ENCODE results near the gene DUSP11.
"Not testable (repeated sequence)": the region's sequence is repeated elsewhere in the genome, so short reads cannot be mapped to it uniquely, and the experiment has no call there.

The DUSP11 gene

DNA sequence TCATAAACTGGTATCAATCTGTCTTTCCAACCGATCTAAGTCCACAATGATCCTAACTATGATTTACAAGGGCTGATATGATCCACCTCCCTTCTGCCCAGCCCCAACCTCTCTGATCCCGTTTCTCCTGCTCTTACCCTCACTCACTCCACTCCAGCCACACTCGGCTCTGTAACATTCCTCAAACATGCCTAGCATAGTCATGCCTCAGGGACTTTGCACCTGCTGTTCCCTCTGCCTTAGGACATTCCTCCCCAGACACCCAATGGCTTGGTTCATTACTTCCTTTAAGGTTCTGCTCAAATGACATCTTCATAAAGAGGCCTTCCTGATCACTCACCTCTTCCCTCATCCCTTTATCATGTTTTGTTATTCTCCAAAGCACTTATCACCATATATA lies 9.2 kb downstream of the DUSP11 start:
- no peak overlapping the region for H3K27ac ChIP-seq
- no peak for TF ChIP-seq ZFX (IDR thresholded peaks at IDR 0.05; ENCODE audit: borderline replicate concordance)
- TF ChIP-seq, protein P1, sequence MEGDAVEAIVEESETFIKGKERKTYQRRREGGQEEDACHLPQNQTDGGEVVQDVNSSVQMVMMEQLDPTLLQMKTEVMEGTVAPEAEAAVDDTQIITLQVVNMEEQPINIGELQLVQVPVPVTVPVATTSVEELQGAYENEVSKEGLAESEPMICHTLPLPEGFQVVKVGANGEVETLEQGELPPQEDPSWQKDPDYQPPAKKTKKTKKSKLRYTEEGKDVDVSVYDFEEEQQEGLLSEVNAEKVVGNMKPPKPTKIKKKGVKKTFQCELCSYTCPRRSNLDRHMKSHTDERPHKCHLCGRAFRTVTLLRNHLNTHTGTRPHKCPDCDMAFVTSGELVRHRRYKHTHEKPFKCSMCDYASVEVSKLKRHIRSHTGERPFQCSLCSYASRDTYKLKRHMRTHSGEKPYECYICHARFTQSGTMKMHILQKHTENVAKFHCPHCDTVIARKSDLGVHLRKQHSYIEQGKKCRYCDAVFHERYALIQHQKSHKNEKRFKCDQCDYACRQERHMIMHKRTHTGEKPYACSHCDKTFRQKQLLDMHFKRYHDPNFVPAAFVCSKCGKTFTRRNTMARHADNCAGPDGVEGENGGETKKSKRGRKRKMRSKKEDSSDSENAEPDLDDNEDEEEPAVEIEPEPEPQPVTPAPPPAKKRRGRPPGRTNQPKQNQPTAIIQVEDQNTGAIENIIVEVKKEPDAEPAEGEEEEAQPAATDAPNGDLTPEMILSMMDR (IDR thresholded peaks at IDR 0.05) = no peak

DNA sequence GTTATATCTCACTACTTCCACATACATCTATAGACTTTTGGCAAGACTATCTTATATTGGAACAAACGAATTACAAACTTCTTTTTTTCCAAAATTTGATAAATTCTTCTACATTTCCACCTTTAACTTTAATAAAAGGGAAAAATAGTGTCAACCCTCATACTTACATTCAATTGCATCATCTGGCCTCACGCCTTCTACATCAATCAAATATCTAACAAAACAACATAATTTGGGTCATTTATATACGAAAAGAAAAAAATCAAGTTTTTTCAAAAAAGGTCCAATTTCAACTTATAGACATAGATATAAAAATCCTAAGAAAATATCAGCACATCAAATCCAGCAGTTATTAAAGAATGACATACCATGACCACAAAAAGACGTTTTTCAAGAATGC lies 12.9 kb downstream of the DUSP11 start:
- no peak overlapping the region for H3K27ac ChIP-seq
- TF ChIP-seq ZFX (IDR thresholded peaks at IDR 0.05; ENCODE audit: borderline replicate concordance) = no peak
- TF ChIP-seq, protein P1 (IDR thresholded peaks at IDR 0.05) = no peak

DNA sequence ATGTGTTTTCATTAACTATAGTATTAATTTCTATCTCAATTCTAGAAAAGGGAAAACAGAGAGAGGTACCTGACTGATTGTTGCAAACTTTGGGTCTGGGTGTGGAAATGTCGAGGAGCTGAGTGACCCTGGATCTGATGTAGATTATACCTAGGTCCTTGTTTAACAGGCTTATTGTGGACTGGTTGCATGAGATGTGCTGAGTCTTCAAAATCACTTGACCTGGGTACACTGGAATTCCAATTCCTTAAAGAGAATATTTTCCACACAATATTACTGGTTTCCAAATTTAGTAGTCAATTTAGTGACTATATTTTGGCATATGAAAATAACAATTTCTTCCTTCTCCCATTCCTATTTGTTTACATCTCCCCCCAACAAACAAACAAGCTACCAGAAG lies 13.6 kb downstream of the DUSP11 start:
- no peak overlapping the region for H3K27ac ChIP-seq
- no peak for TF ChIP-seq ZFX (IDR thresholded peaks at IDR 0.05; ENCODE audit: borderline replicate concordance)
- TF ChIP-seq, protein P1 (IDR thresholded peaks at IDR 0.05) = no peak

DNA sequence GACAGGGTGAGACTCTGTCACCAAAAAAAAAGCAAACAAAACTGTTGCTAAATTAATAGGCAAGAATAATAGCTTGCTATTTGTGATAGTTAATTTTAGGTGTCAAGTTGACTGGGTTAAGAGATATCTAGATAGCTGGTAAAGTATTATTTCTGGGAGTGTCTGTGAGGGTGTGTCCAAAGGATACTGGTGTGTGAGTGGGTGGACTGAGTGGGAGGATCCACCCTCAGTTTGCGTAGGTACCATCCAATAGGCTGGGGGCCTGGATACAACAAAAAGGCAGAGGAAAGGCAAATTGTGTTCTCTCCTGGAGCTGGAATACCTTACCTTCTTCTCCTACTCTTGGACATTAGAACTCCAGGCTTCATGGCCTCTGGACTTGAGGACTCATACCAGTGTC lies 15.0 kb downstream of the DUSP11 start:
- H3K27ac ChIP-seq = no peak overlapping the region
- TF ChIP-seq, protein P1 (IDR thresholded peaks at IDR 0.05) = no peak

DNA sequence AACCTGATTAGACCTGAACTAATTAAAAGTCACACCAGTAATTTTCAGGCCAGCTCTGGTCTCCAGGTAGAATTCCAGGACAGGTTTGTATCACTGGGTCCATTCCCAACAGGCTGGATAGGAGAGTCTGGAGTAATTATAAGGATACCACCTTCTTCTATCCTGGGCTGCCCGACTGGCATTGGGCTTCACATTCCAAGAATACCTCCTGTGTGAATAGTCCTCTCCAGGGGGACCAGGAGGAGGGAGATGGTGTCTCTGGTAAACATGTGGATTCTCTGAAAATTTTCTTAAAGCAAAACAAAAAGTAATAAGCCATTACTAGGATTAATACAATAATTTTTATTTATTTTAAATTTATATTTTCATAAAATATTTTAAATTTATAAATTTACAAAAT lies 17.3 kb downstream of the DUSP11 start:
- TF ChIP-seq ZFX (IDR thresholded peaks at IDR 0.05; ENCODE audit: borderline replicate concordance) = no peak
- TF ChIP-seq, protein P1 (IDR thresholded peaks at IDR 0.05) = no peak
- no peak overlapping the region for H3K27ac ChIP-seq

DNA sequence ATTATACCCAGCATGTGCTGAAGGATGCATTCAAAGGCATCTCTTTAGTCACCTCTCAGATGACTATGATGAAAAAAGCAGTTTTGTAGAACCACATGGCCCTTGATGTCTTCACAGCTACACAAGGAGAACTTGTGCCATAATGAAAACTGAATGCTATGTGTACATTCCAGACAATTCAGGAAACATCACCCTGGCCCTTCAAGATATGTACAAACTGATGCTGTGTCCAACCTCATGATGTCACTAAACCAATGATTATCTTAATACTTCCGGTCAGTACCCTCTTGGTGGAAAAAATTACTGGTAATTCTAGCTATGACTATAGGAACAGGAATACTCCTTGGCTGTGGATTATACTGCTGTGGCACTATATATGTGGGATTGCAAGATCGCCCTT lies 20.0 kb downstream of the DUSP11 start:
- no peak overlapping the region for H3K27ac ChIP-seq
- TF ChIP-seq, protein P1 (IDR thresholded peaks at IDR 0.05) = no peak
- TF ChIP-seq ZFX (IDR thresholded peaks at IDR 0.05; ENCODE audit: borderline replicate concordance) = no peak

DNA sequence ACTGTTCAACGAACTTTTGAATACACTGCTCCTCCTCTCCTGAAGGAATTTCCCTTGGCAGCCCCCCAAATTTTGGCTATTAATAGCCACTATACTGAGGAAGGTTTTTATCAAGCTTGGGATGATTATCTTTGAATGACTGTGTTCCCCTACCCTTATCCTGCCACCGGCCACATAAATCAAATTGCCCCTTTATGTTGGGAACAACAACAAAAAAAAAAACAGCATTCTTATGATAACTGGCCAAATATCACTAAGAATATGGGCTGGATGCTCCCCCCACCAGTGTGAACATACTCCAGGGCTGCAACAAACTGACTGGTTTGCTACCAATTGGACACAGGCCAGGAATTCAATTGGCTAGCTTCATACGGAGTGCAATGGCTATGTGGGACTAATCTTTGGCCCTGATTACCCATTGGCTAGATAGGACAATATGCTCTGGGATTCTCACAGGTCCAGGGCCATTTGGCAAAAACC lies 20.6 kb downstream of the DUSP11 start:
- no peak for TF ChIP-seq ZFX (IDR thresholded peaks at IDR 0.05; ENCODE audit: borderline replicate concordance)
- TF ChIP-seq, protein P1 (IDR thresholded peaks at IDR 0.05) = no peak
- H3K27ac ChIP-seq = no peak overlapping the region

DNA sequence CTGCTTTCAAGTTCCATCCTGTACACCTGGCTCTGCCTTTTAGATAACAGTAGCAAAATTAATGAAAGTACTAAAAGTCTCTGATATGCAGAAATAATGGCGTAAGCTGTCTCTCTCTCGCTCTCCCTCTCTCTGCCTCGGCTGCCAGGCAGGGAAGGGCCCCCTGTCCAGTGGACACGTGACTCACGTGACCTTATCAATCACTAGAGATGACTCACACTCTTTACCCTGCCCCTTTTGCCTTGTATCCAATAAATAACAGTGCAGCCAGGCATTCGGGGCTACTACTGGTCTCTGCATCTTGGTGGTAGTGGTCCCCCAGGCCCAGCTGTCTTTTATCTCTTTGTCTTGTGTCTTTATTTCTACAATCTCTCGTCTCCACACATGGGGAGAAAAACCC lies 25.6 kb downstream of the DUSP11 start:
- H3K27ac ChIP-seq = not testable (repeated sequence)
